Vagina (tissue), 2 donors: ENCODE results near the gene DNMT3L. TPM values are rescaled to one million over a fixed set of nuclear protein-coding genes. Genes with fewer than 3 reads are reported as not detected.

ENCODE experiments used
- DNase-seq, 2 donors: peaks; one replicate each; pipeline ENCODE4 v3.0.0-alpha.2; 2017; ENCODE audit errors: extremely low spot score in 2 of 2
- H3K27ac ChIP-seq: fragments of 200-600 bp; sonication (generic); one replicate; pipeline ENCODE4 v1.5.1; 2019
- H3K27me3 ChIP-seq: fragments of 200-600 bp; sonication (generic); one replicate; pipeline ENCODE4 v1.5.1; 2019
- H3K36me3 ChIP-seq, 2 donors: fragments of 200-600 bp; sonication (generic); one replicate each; pipeline ENCODE4 v1.5.1; 2017 to 2019
- H3K4me1 ChIP-seq: fragments of 200-600 bp; sonication (generic); one replicate; pipeline ENCODE4 v1.5.1; 2019
- H3K4me3 ChIP-seq, 2 donors: fragments of 200-600 bp; sonication (generic); 1 replicate in 1 of 2; 2 replicates in 1 of 2; pipeline ENCODE4 v1.5.1; 2016 to 2019
- H3K9me3 ChIP-seq: fragments of 200-600 bp; sonication (generic); one replicate; pipeline ENCODE4 v1.5.1; 2019
- CTCF ChIP-seq, 3 experiments: fragments of 450-650 bp in 2 of 3; fragments of 200-600 bp in 1 of 3; sonication (generic) in 1 of 3; IDR thresholded peaks; one replicate each; pipeline ENCODE4 v1.5.1; 2017 to 2019; ENCODE audit warnings: antibody characterized with exemption in 3 of 3, mild to moderate bottlenecking in 2 of 3, moderate library complexity in 2 of 3
- POLR2A ChIP-seq, 2 donors: fragments of 450-650 bp; IDR thresholded peaks; one replicate each; pipeline ENCODE4 v1.6.1; 2017; ENCODE audit warnings: antibody characterized with exemption in 2 of 2, mild to moderate bottlenecking in 2 of 2, moderate library complexity in 2 of 2
- POLR2AphosphoS5 ChIP-seq, 2 donors: sonication (generic); formaldehyde crosslinking; IDR thresholded peaks; one replicate each; pipeline ENCODE4 v1.9.0; 2017; ENCODE audit warnings: antibody characterized with exemption in 2 of 2, mild to moderate bottlenecking in 2 of 2, low read depth in 1 of 2; ENCODE audit not compliant: insufficient read depth in 1 of 2
- intact Hi-C: fragments of 100-400 bp; cut with DNase I; formaldehyde crosslinking; loops from one replicate; pipeline ENCODE4 v1.15.1; 2023
- total RNA-seq: library from RNA; depleted of rRNA; stranded (reverse); fragments of >200 nt; gene quantifications from one replicate; pipeline ENCODE4 v1.2.3, GENCODE V29; 2016

The DNMT3L gene
- total RNA-seq, 1 donor from 2014 or later, result not detected

- no peaks in the 10 kb centered on the region for H3K36me3 ChIP-seq
- H3K27me3 ChIP-seq, result no peaks in the 10 kb centered on the region
- no peaks in the 10 kb centered on the region for H3K4me1 ChIP-seq
- H3K27ac ChIP-seq, result no peak overlapping the region
- DNase-seq, result no peak
- no peak overlapping the region for H3K4me3 ChIP-seq
- intact Hi-C loops, result no loop called here
- no peaks in the 10 kb centered on the region for H3K9me3 ChIP-seq
- no peak for TF ChIP-seq POLR2A (IDR thresholded peaks at IDR 0.05)
Observed at GRCh38 chr21:44275041-44275440, 13.3 kb upstream of the DNMT3L start.

DNA sequence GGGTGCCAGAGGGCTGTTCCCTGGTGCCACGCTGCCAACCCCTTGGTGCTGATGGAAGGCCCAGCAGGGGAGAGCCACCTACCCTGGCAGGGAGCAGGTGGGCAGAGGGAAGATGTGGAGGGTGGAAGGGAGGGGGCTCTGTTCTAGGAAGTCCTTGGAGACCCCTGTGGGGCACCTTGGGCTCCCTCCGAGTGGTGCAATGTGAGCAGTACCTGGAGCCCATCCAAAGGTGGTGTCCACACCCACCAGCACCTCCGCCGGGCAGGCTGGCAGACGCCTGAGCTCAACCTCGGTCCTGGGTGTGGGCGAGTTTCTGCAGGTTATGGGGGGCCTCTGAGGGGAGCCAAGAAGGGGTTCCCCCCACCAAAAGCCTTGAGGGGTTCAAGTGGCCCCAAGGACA is 11.3 kb upstream of the DNMT3L start:
- no peak for DNase-seq
- Histone ChIP-seq H3K4me1 (no peaks in the 10 kb centered on the region), H3K4me3 (no peak overlapping the region), H3K36me3 (no peaks in the 10 kb centered on the region), H3K27me3 (no peaks in the 10 kb centered on the region), H3K27ac (no peak overlapping the region), H3K9me3 (no peaks in the 10 kb centered on the region)
- TF ChIP-seq POLR2A (IDR thresholded peaks at IDR 0.05) (no peak), POLR2AphosphoS5 (IDR thresholded peaks at IDR 0.05; ENCODE audit: insufficient read depth in 1 of 2, low read depth in 1 of 2) (no peak), CTCF (IDR thresholded peaks at IDR 0.05) (no peak)
- intact Hi-C loops, result no loop called here

DNA sequence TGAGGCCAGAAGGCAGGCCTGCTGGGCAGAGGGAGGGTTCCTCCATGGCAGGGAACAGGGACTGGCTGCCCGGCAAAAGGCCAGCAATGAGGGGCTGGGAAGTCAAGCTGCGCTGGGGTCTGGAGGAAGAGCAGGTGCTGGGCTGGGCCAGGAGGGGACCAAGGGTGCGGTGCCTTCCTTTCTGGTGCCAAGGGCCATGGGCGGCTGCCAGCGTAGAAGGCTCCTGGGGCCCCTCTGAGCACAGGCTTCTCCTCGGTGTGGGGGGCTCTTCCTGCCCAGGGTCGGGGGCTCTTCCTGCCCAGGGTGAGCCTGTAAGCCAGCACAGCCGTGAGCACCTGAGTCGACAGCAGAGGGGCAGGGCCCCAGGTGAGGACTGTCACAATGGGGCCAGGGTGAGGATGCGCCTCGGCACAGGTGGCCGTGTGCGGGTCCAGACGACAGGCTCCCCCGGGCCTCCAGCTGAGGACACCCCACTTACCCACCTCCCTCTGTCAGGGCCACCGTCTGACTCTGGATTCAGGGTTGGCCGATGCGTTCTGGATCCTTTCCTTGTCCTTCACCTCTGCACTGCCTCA is 10.7 kb upstream of the DNMT3L start:
- no peak for DNase-seq
- no peaks in the 10 kb centered on the region for H3K4me1 ChIP-seq
- no peaks in the 10 kb centered on the region for H3K36me3 ChIP-seq
- no peak for TF ChIP-seq POLR2AphosphoS5 (IDR thresholded peaks at IDR 0.05; ENCODE audit: insufficient read depth in 1 of 2, low read depth in 1 of 2)
- H3K4me3 ChIP-seq, result no peak overlapping the region
- H3K27me3 ChIP-seq, result no peaks in the 10 kb centered on the region
- intact Hi-C loops, result no loop called here
- no peaks in the 10 kb centered on the region for H3K9me3 ChIP-seq
- no peak overlapping the region for H3K27ac ChIP-seq

- H3K27me3 ChIP-seq, result no peaks in the 10 kb centered on the region
- DNase-seq, result no peak
- no peak for TF ChIP-seq POLR2AphosphoS5 (IDR thresholded peaks at IDR 0.05; ENCODE audit: insufficient read depth in 1 of 2, low read depth in 1 of 2)
- no peak for TF ChIP-seq CTCF (IDR thresholded peaks at IDR 0.05)
- no peak for TF ChIP-seq POLR2A (IDR thresholded peaks at IDR 0.05)
- H3K9me3 ChIP-seq, result no peaks in the 10 kb centered on the region
- no peaks in the 10 kb centered on the region for H3K36me3 ChIP-seq
- intact Hi-C loops, result no loop called here
- H3K4me1 ChIP-seq, result no peaks in the 10 kb centered on the region
- no peak overlapping the region for H3K4me3 ChIP-seq
- H3K27ac ChIP-seq, result no peak overlapping the region
Observed at GRCh38 chr21:44271558-44272283, 10.0 kb upstream of the DNMT3L start.

- Histone ChIP-seq H3K4me1 (no peaks in the 10 kb centered on the region), H3K27me3 (no peaks in the 10 kb centered on the region), H3K9me3 (no peaks in the 10 kb centered on the region), H3K27ac (no peak overlapping the region), H3K36me3 (no peaks in the 10 kb centered on the region), H3K4me3 (no peak overlapping the region)
- TF ChIP-seq CTCF (IDR thresholded peaks at IDR 0.05) (no peak), POLR2A (IDR thresholded peaks at IDR 0.05) (no peak), POLR2AphosphoS5 (IDR thresholded peaks at IDR 0.05; ENCODE audit: insufficient read depth in 1 of 2, low read depth in 1 of 2) (no peak)
- no peak for DNase-seq
- intact Hi-C loops, result no loop called here
Observed at GRCh38 chr21:44269090-44269489, 7.4 kb upstream of the DNMT3L start.

- no peaks in the 10 kb centered on the region for H3K27me3 ChIP-seq
Observed at GRCh38 chr21:44267655-44268142, 6.0 kb upstream of the DNMT3L start.

More at GRCh38 chr21:44267655-44268142, 6.0 kb upstream of the DNMT3L start:
- H3K4me1 ChIP-seq, result no peaks in the 10 kb centered on the region
- H3K4me3 ChIP-seq, result no peak overlapping the region
- H3K9me3 ChIP-seq, result no peaks in the 10 kb centered on the region
- no peaks in the 10 kb centered on the region for H3K36me3 ChIP-seq
- TF ChIP-seq POLR2A (IDR thresholded peaks at IDR 0.05) (no peak), POLR2AphosphoS5 (IDR thresholded peaks at IDR 0.05; ENCODE audit: insufficient read depth in 1 of 2, low read depth in 1 of 2) (no peak), CTCF (IDR thresholded peaks at IDR 0.05) (peak in 1 of 3 experiments; percentile 18)
- DNase-seq, result no peak
- no peak overlapping the region for H3K27ac ChIP-seq
- intact Hi-C loops, result no loop called here
